D721Med (cell line): ENCODE data around the gene PPFIA3.
"Not testable (repeated sequence)": the region's sequence is repeated elsewhere in the genome, so short reads cannot be mapped to it uniquely, and the experiment has no call there.

ENCODE experiments used
- DNase-seq: peaks from one replicate; pipeline ENCODE4 v3.0.0; 2011; ENCODE audit warnings: low spot score; ENCODE audit not compliant: insufficient read length
- FAIRE-seq: peaks from 2 replicates; lab custom pipeline; 2011; peaks lifted over from hg19 to GRCh38; lab: Jason Lieb, UNC
- TF ChIP-seq, protein P1 (sequence below): IDR thresholded peaks from 2 replicates; pipeline ENCODE4 v1.5.1; 2012; ENCODE audit warnings: mild to moderate bottlenecking, control low read depth; ENCODE audit not compliant: insufficient read depth; ENCODE audit errors: missing control alignments

PPFIA3 gene

GRCh38 chr19:49118565-49119410, 556 bp upstream of the PPFIA3 start, which contains the start of gene C19orf73:
C19orf73 (minus strand) TSS chr19:49119143; CDS start chr19:49119022, 121 bp downstream.
- peak; percentile 92 for DNase-seq
- no peak for FAIRE-seq
- TF ChIP-seq, protein P1, sequence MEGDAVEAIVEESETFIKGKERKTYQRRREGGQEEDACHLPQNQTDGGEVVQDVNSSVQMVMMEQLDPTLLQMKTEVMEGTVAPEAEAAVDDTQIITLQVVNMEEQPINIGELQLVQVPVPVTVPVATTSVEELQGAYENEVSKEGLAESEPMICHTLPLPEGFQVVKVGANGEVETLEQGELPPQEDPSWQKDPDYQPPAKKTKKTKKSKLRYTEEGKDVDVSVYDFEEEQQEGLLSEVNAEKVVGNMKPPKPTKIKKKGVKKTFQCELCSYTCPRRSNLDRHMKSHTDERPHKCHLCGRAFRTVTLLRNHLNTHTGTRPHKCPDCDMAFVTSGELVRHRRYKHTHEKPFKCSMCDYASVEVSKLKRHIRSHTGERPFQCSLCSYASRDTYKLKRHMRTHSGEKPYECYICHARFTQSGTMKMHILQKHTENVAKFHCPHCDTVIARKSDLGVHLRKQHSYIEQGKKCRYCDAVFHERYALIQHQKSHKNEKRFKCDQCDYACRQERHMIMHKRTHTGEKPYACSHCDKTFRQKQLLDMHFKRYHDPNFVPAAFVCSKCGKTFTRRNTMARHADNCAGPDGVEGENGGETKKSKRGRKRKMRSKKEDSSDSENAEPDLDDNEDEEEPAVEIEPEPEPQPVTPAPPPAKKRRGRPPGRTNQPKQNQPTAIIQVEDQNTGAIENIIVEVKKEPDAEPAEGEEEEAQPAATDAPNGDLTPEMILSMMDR: no peak

DNA sequence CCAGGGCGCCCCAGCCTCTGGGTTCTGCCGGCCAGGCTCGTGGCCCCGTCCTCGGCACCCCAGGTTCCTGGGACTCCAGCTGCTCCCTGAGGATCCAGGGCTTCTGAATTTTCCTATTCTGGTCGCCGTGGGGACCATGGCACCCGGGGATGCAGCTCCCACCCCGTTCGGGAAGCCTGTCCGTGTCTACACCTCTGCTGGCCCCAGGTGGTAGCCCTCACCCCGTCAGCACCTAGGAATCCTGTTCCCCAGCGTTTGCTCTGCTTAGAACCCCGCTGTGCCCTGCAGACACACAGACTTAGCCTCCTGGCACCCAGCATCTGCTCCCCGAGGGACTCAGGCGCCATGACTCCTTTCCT, 960 bp downstream of the PPFIA3 start:
- DNase-seq (no peak), FAIRE-seq (no peak)
- TF ChIP-seq, protein P1: no peak

GRCh38 chr19:49120868-49121267, 1.5 kb downstream of the PPFIA3 start:
- TF ChIP-seq, protein P1: no peak
- no peak for FAIRE-seq
- no peak for DNase-seq

GRCh38 chr19:49121841-49122240, 2.5 kb downstream of the PPFIA3 start:
- DNase-seq, FAIRE-seq: not testable (repeated sequence)

DNA sequence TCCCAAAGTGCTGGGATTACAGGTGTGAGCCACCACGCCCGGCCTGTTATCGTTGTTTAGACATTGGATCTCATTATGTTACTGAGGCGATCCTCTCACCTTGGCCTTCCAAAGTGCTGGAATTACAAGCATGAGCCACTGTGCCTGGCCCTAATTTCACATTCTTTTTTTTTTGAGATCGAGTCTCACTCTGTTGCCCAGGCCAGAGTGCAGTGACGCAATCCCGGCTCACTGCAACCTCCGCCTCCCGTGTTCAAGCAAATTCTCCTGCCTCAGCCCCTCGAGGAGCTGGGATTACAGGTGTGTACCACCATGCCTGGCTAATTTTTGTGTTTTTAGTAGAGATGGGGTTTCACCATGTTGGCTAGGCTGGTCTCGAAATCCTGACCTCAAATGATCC, 3.9 kb downstream of the PPFIA3 start:
- FAIRE-seq, DNase-seq: not testable (repeated sequence)

DNA sequence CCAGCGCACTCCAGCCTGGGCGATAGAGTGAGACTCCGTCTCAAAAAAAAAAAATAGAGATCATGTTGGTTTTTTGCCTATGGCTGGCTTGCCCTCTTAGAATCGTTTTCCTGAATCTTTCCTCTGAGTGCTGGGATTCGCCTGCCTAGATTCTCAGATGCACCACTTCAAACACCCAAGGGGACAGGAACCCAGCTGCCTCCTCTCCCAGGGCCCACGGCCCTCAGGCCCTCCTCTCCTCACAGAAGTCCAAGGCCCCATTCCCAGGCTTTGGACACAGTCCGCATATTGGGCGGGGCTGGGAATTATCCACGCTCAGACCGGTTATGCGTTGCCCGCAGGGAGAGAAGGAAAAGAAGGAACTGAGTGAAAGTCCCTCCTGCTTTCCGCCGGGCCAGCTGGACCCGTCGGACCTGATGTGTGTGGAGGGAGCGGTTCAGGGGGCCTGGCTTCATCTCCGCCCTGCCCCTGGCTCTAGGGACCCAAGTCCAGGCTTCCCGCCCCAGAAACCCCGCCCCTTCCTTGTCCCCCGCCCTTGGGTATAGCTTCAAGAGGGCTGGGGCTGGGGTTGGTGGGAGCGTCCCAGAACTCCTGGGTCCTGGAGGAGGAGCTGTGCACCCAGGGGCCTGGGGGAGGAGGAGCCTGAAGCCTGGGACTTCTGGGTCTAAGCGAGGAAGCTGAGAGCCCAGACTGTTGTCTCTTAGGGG, 5.8 kb downstream of the PPFIA3 start:
- no peak for DNase-seq
- TF ChIP-seq, protein P1: no peak
- no peak for FAIRE-seq

DNA sequence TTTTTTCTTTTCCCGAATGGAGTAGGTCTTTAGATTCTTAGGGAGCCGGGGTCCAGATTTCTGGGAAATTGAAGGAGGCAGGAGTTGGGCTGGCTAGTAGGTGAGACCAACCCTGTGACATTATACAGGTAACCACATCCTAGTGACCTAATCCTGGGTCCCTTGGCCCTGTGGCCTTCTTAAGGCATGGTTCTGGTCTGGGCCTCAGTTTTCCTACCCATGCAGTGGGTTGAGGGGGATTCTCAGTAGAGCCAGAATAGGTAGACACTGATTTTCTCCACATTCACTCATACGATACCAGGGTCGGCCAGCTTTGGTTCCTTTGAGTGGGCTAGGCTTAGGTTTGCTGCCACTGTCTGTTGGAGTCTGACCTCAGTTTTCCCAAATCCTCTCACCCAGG, 7.2 kb downstream of the PPFIA3 start:
- DNase-seq (no peak), FAIRE-seq (no peak)
- TF ChIP-seq, protein P1: no peak

- not testable (repeated sequence) for DNase-seq, FAIRE-seq
These were observed 7.9 kb downstream of the PPFIA3 start for GRCh38 chr19:49127225-49127624.
